HG03342 (cell line): ENCODE data around the gene CENPW.

Experiments
- ATAC-seq: cut with Tn5 transposase; IDR thresholded peaks from one replicate; pipeline ENCODE4 v1.9.1; 2021; ENCODE audit warnings: mild to moderate bottlenecking, moderate library complexity; ENCODE audit not compliant: unreplicated experiment

Gene CENPW

GRCh38 chr6:126372626-126373025 is 32.7 kb downstream of the CENPW start:
- no peak for ATAC-seq

GRCh38 chr6:126373344-126373743 is 33.4 kb downstream of the CENPW start:
- no peak for ATAC-seq

DNA sequence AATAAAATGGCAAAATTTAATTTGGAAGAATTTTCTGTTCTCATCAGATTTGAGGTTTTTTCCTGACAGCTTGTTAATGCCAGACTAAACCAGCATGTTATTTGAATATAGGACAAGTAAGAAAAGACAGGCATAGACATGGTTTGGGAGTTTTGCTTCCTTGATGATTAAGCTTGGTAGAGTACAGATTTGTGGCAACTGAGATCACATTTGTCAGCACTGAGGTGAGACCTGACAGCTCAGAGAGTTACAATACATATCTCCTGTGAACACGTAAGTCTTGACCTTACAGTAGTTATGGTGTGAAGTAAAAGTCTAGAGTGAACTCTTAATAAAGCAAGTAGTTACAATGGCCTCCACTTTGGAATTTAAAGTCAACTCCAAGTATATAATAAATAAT is 34.5 kb downstream of the CENPW start:
- no peak for ATAC-seq

DNA sequence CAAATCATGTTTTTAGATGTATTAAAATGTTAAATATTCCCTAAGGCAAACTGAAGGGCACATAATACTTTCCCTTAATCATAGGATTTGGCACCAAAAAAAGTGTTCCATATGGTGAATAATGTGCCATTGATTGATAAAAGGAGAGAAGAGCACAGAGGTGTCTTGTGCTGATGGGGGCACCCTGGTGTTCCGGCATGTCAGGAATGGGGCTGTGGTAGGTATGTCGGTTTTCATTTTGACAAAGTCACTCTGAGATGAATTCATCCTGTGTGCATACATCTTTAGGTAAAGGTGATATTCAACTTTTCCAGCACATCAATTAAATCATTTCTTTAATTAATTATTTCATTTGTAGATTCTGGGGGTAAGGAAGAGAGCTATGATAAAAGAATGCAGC is 36.8 kb downstream of the CENPW start:
- ATAC-seq = no peak

DNA sequence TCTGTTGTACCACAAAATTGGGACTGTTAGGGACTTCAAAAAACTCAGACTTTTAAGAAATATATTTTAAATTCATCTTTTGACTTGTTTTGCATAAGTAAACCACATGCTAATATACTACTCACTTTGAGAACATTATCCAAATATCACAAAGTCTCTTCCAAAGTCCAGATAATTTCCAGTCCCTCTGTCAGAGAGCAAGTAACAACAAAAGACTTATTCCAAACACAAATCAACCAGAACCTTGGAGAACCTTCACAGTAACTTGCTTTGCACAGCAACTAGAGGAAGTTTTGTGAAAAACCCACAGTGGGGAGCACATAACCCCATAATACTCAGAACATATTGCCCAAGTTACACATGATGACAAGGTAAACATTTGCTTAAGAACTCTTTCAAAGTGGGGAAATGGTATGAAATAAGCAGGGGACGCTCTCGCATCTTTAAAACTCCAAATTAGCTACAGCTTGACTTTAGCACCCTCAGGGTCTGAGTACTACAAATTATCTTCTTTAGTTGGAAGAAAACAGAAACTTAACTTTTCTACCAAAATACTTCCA is 37.8 kb downstream of the CENPW start:
- ATAC-seq = no peak

DNA sequence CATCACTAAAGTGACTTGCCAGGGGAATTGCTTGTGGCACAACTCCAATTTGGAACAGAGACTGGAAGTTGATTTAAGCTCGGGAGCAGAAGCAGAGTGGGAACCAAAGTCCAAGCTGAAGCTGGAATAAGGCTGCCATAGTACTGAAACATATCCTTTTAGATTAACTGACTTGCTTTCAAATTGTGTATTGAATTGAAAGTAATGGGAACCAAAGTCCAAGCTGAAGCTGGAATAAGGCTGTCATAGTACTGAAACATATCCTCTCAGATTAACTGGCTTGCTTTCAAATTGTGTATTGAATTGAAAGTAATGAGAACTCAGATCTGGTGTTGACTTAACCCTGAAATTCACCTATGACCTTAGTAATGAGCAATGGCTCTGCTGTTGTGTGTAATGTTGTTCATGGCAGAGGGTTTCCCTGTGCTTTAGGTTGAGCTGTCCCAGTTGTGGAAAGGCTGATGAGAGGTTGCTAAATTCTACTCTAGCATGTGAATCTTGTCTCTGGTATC is 40.2 kb downstream of the CENPW start:
- no peak for ATAC-seq

- no peak for ATAC-seq
Measured at GRCh38 chr6:126381498-126381897, 41.6 kb downstream of the CENPW start.

DNA sequence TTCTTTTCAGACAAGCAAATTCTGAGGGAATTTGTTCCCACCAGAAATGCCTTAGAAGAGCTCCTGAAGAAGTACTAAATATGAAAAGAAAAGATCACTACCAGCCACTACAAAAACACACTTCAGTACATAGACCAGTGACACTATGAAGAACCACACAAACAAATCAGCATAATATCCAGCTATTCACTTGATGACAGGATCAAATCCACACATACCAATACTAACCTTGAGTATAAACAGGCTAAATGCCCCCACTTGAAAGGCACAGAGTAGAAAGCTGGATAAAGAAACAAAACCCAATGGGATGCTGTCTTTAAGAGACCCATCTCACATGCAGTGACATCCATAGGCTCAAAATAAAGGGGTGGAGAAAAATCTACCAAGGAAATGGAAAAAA is 43.3 kb downstream of the CENPW start:
- no peak for ATAC-seq

GRCh38 chr6:126385536-126385935 is 45.6 kb downstream of the CENPW start:
- no peak for ATAC-seq

DNA sequence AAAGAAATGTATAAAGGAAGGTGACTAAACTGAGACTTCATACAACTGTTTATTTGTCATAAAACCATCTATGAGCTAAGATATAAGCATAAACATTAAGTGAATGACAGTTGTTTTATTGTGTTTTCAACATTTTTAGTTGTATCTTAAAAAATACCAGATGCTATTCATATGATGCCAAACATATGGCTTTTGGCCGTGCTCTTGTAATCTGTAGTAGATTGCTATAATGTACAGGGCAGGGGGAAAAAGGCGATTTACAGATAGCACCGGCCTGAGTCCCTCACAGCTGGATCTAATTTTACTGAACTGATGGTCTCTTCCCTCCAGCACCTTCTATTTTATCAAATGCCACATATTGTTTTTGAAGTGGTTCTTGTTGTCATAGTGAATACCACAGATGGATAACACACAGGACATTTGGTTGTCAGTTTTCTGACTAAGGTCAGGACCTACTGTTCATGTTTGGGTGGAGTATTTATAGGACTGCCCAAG is 48.2 kb downstream of the CENPW start:
- no peak for ATAC-seq

GRCh38 chr6:126396131-126396530 is 56.2 kb downstream of the CENPW start:
- no peak for ATAC-seq
